H1 (cell line): ENCODE results near the gene DBF4. TPM values are rescaled to one million over a fixed set of nuclear protein-coding genes. Genes with fewer than 3 reads are reported as not detected.

Experiments used
- CTCF ChIA-PET: fragments of 300-600 bp; sonication (Branson Sonifier 250); formaldehyde crosslinking; loops from one replicate; lab custom pipeline; 2021; ENCODE audit not compliant: partially characterized antibody; lab: Charles Lee
- POLR2A ChIA-PET: fragments of 300-600 bp; sonication (Branson Sonifier 250); formaldehyde crosslinking; loops from one replicate; lab custom pipeline; 2021; ENCODE audit warnings: inconsistent platforms; ENCODE audit not compliant: partially characterized antibody; lab: Charles Lee
- DNase-seq, 2 experiments: peaks; one replicate each; pipeline versions ENCODE4 v3.0.0 to v3.0.0-alpha.2; 2010 to 2022; ENCODE audit warnings: low spot score in 2 of 2, low read depth in 1 of 2, mixed read lengths in 1 of 2
- FAIRE-seq: peaks from 2 replicates; lab custom pipeline; 2011; peaks lifted over from hg19 to GRCh38; lab: Jason Lieb, UNC
- H2AFZ ChIP-seq: 2 replicates; pipeline ENCODE4 v1.8.1; 2012; ENCODE audit warnings: low read length, inconsistent platforms
- H2AK5ac ChIP-seq: 2 replicates; pipeline ENCODE4 v1.6.1; 2013; ENCODE audit warnings: low read depth, low read length
- H2BK120ac ChIP-seq: replicated peaks from 2 replicates; pipeline ENCODE3; 2013; ENCODE audit warnings: low read depth, low read length, inconsistent platforms
- H2BK12ac ChIP-seq: 2 replicates; pipeline ENCODE4 v1.6.1; 2013; ENCODE audit warnings: low read depth, low read length
- H2BK15ac ChIP-seq: 2 replicates; pipeline ENCODE4 v1.6.1; 2013; ENCODE audit warnings: low read length
- H2BK20ac ChIP-seq: 2 replicates; pipeline ENCODE4 v1.6.1; 2013; ENCODE audit warnings: low read length
- H2BK5ac ChIP-seq: 2 replicates; pipeline ENCODE4 v1.6.1; 2013; ENCODE audit warnings: low read depth, low read length
- H3K14ac ChIP-seq: 2 replicates; pipeline ENCODE4 v1.6.1; 2013; ENCODE audit warnings: inconsistent platforms; ENCODE audit not compliant: insufficient read length
- H3K18ac ChIP-seq: 2 replicates; pipeline ENCODE4 v1.6.1; 2013; ENCODE audit warnings: low read length; ENCODE audit errors: extremely low read depth
- H3K23ac ChIP-seq: 2 replicates; pipeline ENCODE4 v1.6.1; 2013; ENCODE audit warnings: inconsistent platforms; ENCODE audit not compliant: insufficient read length
- H3K23me2 ChIP-seq: 2 replicates; pipeline ENCODE4 v1.6.1; 2013; ENCODE audit warnings: low read depth, low read length
- H3K27ac ChIP-seq: 2 replicates; pipeline ENCODE4 v1.6.1; 2011; ENCODE audit warnings: low read depth, low read length, inconsistent platforms
- H3K27me3 ChIP-seq, 4 experiments: replicated peaks in 1 of 4; 1 replicate in 1 of 4; 2 replicates in 3 of 4; pipeline versions ENCODE4 v1.6.1 to v1.8.1; 2011 to 2013; ENCODE audit warnings: low read length in 3 of 4, mild to moderate bottlenecking in 3 of 4, inconsistent platforms in 2 of 4, mixed read lengths in 2 of 4, moderate library complexity in 1 of 4; ENCODE audit not compliant: control insufficient read depth in 3 of 4, insufficient read depth in 3 of 4; ENCODE audit errors: extremely low read depth in 1 of 4
- H3K36me3 ChIP-seq, 4 experiments: 2 replicates each; pipeline versions ENCODE4 v1.6.1 to v1.8.1; 2011 to 2013; ENCODE audit warnings: mild to moderate bottlenecking in 4 of 4, low read length in 3 of 4, moderate library complexity in 2 of 4, control low read depth in 1 of 4, inconsistent platforms in 1 of 4; ENCODE audit not compliant: insufficient read depth in 4 of 4, control insufficient read depth in 2 of 4
- H3K4ac ChIP-seq: replicated peaks from 2 replicates; pipeline ENCODE3; 2013; ENCODE audit warnings: low read length, low read depth, mixed read lengths, inconsistent platforms; ENCODE audit not compliant: insufficient read length
- H3K4me1 ChIP-seq, 4 experiments: replicated peaks in 1 of 4; 1 replicate in 1 of 4; 2 replicates in 3 of 4; pipeline versions ENCODE4 v1.6.1 to v1.8.1; 2011 to 2013; ENCODE audit warnings: low read length in 3 of 4, inconsistent platforms in 2 of 4, mixed read lengths in 1 of 4; ENCODE audit not compliant: insufficient read depth in 4 of 4, control insufficient read depth in 3 of 4
- H3K4me2 ChIP-seq, 2 experiments: 2 replicates each; pipeline versions ENCODE4 v1.6.1 to v1.8.1; 2011 to 2013; ENCODE audit warnings: low read depth in 2 of 2, low read length in 2 of 2, control low read depth in 1 of 2, inconsistent platforms in 1 of 2, mild to moderate bottlenecking in 1 of 2; ENCODE audit not compliant: insufficient read depth in 1 of 2
- H3K4me3 ChIP-seq, 4 experiments: fragments of 200-600, 300-600 bp in 1 of 4; sonication (generic), shearing (Covaris generic), sonication (Bioruptor Twin) in 1 of 4; 2 replicates each; pipeline versions ENCODE4 v1.5.1 to v1.8.1; 2011 to 2016; ENCODE audit warnings: low read length in 4 of 4, low read depth in 3 of 4, control low read depth in 2 of 4, inconsistent platforms in 2 of 4, mild to moderate bottlenecking in 2 of 4, mixed read lengths in 1 of 4, moderate library complexity in 1 of 4; ENCODE audit not compliant: insufficient read depth in 2 of 4; ENCODE audit errors: extremely low read depth in 1 of 4
- H3K56ac ChIP-seq: replicated peaks from 2 replicates; pipeline ENCODE3; 2013; ENCODE audit warnings: low read depth, mild to moderate bottlenecking, mixed read lengths, low read length, inconsistent platforms; ENCODE audit not compliant: insufficient read length
- H3K79me1 ChIP-seq: 2 replicates; pipeline ENCODE4 v1.6.1; 2013; ENCODE audit warnings: low read depth, low read length, control low read depth
- H3K79me2 ChIP-seq, 2 experiments: 2 replicates each; pipeline versions ENCODE4 v1.6.1 to v1.8.1; 2012 to 2013; ENCODE audit warnings: low read length in 2 of 2, mild to moderate bottlenecking in 2 of 2, inconsistent platforms in 1 of 2; ENCODE audit not compliant: insufficient read depth in 2 of 2, control insufficient read depth in 1 of 2
- H3K9ac ChIP-seq, 4 experiments: replicated peaks in 1 of 4; 1 replicate in 1 of 4; 2 replicates in 3 of 4; pipeline versions ENCODE4 v1.6.1 to v1.8.1; 2011 to 2013; ENCODE audit warnings: low read depth in 3 of 4, low read length in 3 of 4, control low read depth in 2 of 4, mild to moderate bottlenecking in 2 of 4, moderate library complexity in 2 of 4, inconsistent platforms in 1 of 4; ENCODE audit errors: extremely low read depth in 1 of 4
- H3K9me3 ChIP-seq, 2 experiments: 2 replicates each; pipeline versions ENCODE4 v1.6.1 to v1.8.1; 2012 to 2013; ENCODE audit warnings: mild to moderate bottlenecking in 2 of 2, moderate library complexity in 2 of 2, control low read depth in 1 of 2, inconsistent platforms in 1 of 2, low read depth in 1 of 2, low read length in 1 of 2, mixed read lengths in 1 of 2; ENCODE audit not compliant: insufficient read depth in 2 of 2
- H4K20me1 ChIP-seq, 2 experiments: replicated peaks in 1 of 2; 2 replicates each; pipeline versions ENCODE3 to v1.8.1; 2011 to 2013; ENCODE audit warnings: inconsistent platforms in 2 of 2, low read length in 2 of 2, mild to moderate bottlenecking in 1 of 2; ENCODE audit not compliant: insufficient read depth in 2 of 2, control insufficient read depth in 1 of 2
- H4K5ac ChIP-seq: 2 replicates; pipeline ENCODE4 v1.6.1; 2013; ENCODE audit warnings: low read length, low read depth, mixed read lengths, inconsistent platforms; ENCODE audit not compliant: insufficient read length
- H4K8ac ChIP-seq: 2 replicates; pipeline ENCODE4 v1.8.0; 2013; ENCODE audit warnings: mild to moderate bottlenecking, moderate library complexity, low read length, inconsistent platforms; ENCODE audit not compliant: insufficient read depth; ENCODE audit errors: extremely low read depth
- H4K91ac ChIP-seq: replicated peaks from 2 replicates; pipeline ENCODE3; 2013; ENCODE audit warnings: low read length, mixed read lengths, inconsistent platforms; ENCODE audit not compliant: insufficient read length
- ASH2L ChIP-seq: fragments of 200-600, 300-600 bp; sonication (generic); IDR thresholded peaks from one replicate; pipeline ENCODE4 v1.7.1; 2017; ENCODE audit warnings: low read length
- BCL11A ChIP-seq, 2 experiments: IDR thresholded peaks; one replicate each; pipeline ENCODE4 v1.6.1; 2011; ENCODE audit warnings: low read depth in 2 of 2, low read length in 2 of 2, mild to moderate bottlenecking in 2 of 2
- CHD2 ChIP-seq: IDR thresholded peaks from 2 replicates; pipeline ENCODE4 v1.6.1; 2012; ENCODE audit warnings: low read length, improper control_type of control experiment
- HDAC2 ChIP-seq, 2 experiments: fragments of 300-600 bp in 1 of 2; sonication (generic) in 1 of 2; IDR thresholded peaks; 2 replicates each; pipeline ENCODE4 v1.6.1; 2011 to 2012; ENCODE audit warnings: low read depth in 2 of 2, low read length in 2 of 2, mild to moderate bottlenecking in 2 of 2, moderate library complexity in 2 of 2, borderline replicate concordance in 1 of 2, inconsistent platforms in 1 of 2
- POLR2AphosphoS5 ChIP-seq: IDR thresholded peaks from 2 replicates; pipeline ENCODE4 v1.6.1; 2011; ENCODE audit warnings: low read depth, low read length
- POU5F1 ChIP-seq: IDR thresholded peaks from 2 replicates; pipeline ENCODE4 v1.6.1; 2011; ENCODE audit warnings: low read depth, mild to moderate bottlenecking, low read length, moderate library complexity
- RAD21 ChIP-seq, 2 experiments: IDR thresholded peaks in 1 of 2; conservative IDR thresholded peaks in 1 of 2; 2 replicates each; pipeline ENCODE4 v1.6.1; 2011; ENCODE audit warnings: low read depth in 2 of 2, low read length in 2 of 2, improper control_type of control experiment in 1 of 2, inconsistent platforms in 1 of 2, mild to moderate bottlenecking in 1 of 2, moderate library complexity in 1 of 2
- RXRA ChIP-seq: IDR thresholded peaks from 2 replicates; pipeline ENCODE4 v1.6.1; 2011; ENCODE audit warnings: low read depth, mild to moderate bottlenecking, low read length, moderate library complexity; ENCODE audit not compliant: insufficient read depth
- SRF ChIP-seq: IDR thresholded peaks from 2 replicates; pipeline ENCODE4 v1.6.1; 2011; ENCODE audit warnings: mild to moderate bottlenecking, low read depth, low read length, moderate library complexity
- TAF7 ChIP-seq: optimal IDR thresholded peaks from 2 replicates; pipeline ENCODE3; 2011; ENCODE audit warnings: low read depth, mild to moderate bottlenecking, inconsistent platforms, low read length, moderate library complexity, borderline replicate concordance
- ZNF274 ChIP-seq: IDR thresholded peaks from 2 replicates; pipeline ENCODE4 v1.7.0; 2012; ENCODE audit warnings: low read length, borderline replicate concordance; ENCODE audit errors: extremely low read depth
- WGBS, 2 experiments: shearing (Covaris generic) in 1 of 2; methylation state at CpG; one replicate each; pipeline versions ENCODE4 v1.1.6 to v1.1.7; 2013 to 2015; ENCODE audit warnings: low lambda C conversion rate in 2 of 2, mixed read lengths in 2 of 2, inconsistent platforms in 1 of 2, low coverage in 1 of 2, missing lambda C conversion rate in 1 of 2; ENCODE audit not compliant: insufficient replicate concordance in 2 of 2, insufficient coverage in 1 of 2, insufficient read length in 1 of 2; ENCODE audit errors: extremely low coverage in 1 of 2, missing lambda C conversion rate in 1 of 2; 5-methylcytosine and 5-hydroxymethylcytosine counted together
- polyA plus RNA-seq, 7 experiments: library from polyadenylated mRNA; depleted of rRNA in 3 of 7; stranded (reverse) in 5 of 7; unstranded in 2 of 7; fragments of >200 nt in 5 of 7; fragments of 200-250 nt in 2 of 7; gene quantifications; 1 replicate in 5 of 7; 2 replicates in 1 of 7; 4 replicates in 1 of 7; pipeline versions ENCODE4 v1.2.1 to v1.2.3, GENCODE V29; 2011 to 2013; ENCODE audit warnings: missing spikeins in 2 of 7, mixed read lengths in 2 of 7
- total RNA-seq: library from RNA; stranded (reverse); fragmentation: NEBNext Ultra II Directional; extraction: Animal tissue kit (Norgen Biotek cat#: 25700); gene quantifications from 2 replicates; pipeline ENCODE4 v1.2.1, GENCODE V29; 2021
- TF ChIP-seq, protein P1 (sequence below): IDR thresholded peaks from 2 replicates; pipeline ENCODE4 v1.6.1; 2011; ENCODE audit warnings: low read length, improper control_type of control experiment

The DBF4 gene
- total and polyA plus RNA-seq, 2 of the 8 experiments (the other 6 are each of a cell fraction or from before 2014, with no cell fraction given), result 8.7 to 82.4 TPM

DNA sequence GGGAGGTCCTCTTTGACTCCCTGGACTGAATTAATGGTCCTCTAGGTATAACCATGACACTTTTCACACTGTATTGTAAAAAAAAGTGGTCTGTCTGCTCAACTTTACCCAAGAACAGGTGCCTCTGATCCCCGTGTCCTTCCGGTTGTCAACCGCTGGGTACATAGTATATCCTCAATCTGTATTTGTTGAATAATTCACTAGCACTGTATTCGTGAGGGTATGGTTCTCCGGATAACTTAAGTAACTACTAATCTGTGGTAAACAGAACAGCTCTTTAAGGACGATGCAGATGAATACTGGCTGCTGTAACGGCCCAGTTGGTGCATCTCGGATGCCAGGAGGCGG lies 57.3 kb downstream of the DBF4 start:
- H3K79me2 ChIP-seq, result no peaks in the 10 kb centered on the region
- H2BK20ac ChIP-seq, result no peak overlapping the region
- H3K9me3 ChIP-seq, result no peaks in the 10 kb centered on the region
- no peak for DNase-seq
- H2AFZ ChIP-seq, result peak overlapping the region; percentile 96
- H3K23me2 ChIP-seq, result peaks cover 12% of the 10 kb centered on the region
- peak overlapping the region; percentile 76 to 87 (median 80) for H3K4me3 ChIP-seq
- H3K27ac ChIP-seq, result no peak overlapping the region
- ChIA-PET CTCF (interaction anchor here (0.8 to 1.5 kb wide), 6 partner anchors 8 to 187 kb away, joined by 3 to 7 read pairs (median 4); no protein-coding TSS in a partner anchor), POLR2A (interaction anchor here (0.8 to 3.0 kb wide), 12 partner anchors 8 to 270 kb away, joined by 3 to 15 read pairs (median 4); no protein-coding TSS in a partner anchor)
- H3K9ac ChIP-seq, result peak overlapping the region in 2 of 4 experiments; percentile 2 to 35; a peak in 1 of 7 replicates
- H3K23ac ChIP-seq, result no peak overlapping the region
- H3K18ac ChIP-seq, result no peak overlapping the region; the same call in 1 of the 2 replicates
- H4K20me1 ChIP-seq, result no peaks in the 10 kb centered on the region
- H2BK120ac ChIP-seq, result no peak overlapping the region
- no peaks in the 10 kb centered on the region for H3K79me1 ChIP-seq
- no peak overlapping the region for H2BK15ac ChIP-seq
- H4K5ac ChIP-seq, result peak overlapping the region; percentile 9
- no peak overlapping the region for H3K14ac ChIP-seq
- no peak overlapping the region for H4K8ac ChIP-seq
- H2BK12ac ChIP-seq, result no peak overlapping the region
- H3K36me3 ChIP-seq, result peaks cover 0 to 6% (median 0%) of the 10 kb centered on the region in 4 experiments; a peak in 1 of 8 replicates
- no peak overlapping the region for H2BK5ac ChIP-seq
- no peak overlapping the region for H3K56ac ChIP-seq
- H3K4me2 ChIP-seq, result peak overlapping the region; percentile 86 to 94
- no peak overlapping the region for H2AK5ac ChIP-seq
- peaks cover 0 to 6% (median 3%) of the 10 kb centered on the region in 4 experiments; a peak in 4 of 7 replicates for H3K4me1 ChIP-seq
- no peak for FAIRE-seq
- H3K27me3 ChIP-seq, result peaks cover 0 to 3% (median 1%) of the 10 kb centered on the region in 4 experiments; a peak in 1 of 7 replicates
- 13% methylated on average over 9 of the region's 9 CpGs; no CpG with 5 or more reads in 1 of the 2 experiments for WGBS, 2 experiments
- no peak overlapping the region for H3K4ac ChIP-seq
- H4K91ac ChIP-seq, result no peak overlapping the region
- TF ChIP-seq BCL11A (IDR thresholded peaks at IDR 0.05; ENCODE audit: low read depth in 2 of 2, low read length in 2 of 2) (no peak), RAD21 (IDR thresholded peaks at IDR 0.05 in 1 of 2, conservative IDR thresholded peaks at IDR 0.05 in 1 of 2; ENCODE audit: low read depth in 2 of 2, low read length in 2 of 2) (no peak), ASH2L (no peak), CHD2 (no peak), ZNF274 (no peak), RXRA (no peak), TAF7 (no peak), POLR2AphosphoS5 (no peak), SRF (no peak), HDAC2 (IDR thresholded peaks at IDR 0.05; ENCODE audit: borderline replicate concordance in 1 of 2, low read depth in 2 of 2, low read length in 2 of 2) (no peak), POU5F1 (no peak)
- TF ChIP-seq, protein P1, sequence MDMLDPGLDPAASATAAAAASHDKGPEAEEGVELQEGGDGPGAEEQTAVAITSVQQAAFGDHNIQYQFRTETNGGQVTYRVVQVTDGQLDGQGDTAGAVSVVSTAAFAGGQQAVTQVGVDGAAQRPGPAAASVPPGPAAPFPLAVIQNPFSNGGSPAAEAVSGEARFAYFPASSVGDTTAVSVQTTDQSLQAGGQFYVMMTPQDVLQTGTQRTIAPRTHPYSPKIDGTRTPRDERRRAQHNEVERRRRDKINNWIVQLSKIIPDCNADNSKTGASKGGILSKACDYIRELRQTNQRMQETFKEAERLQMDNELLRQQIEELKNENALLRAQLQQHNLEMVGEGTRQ, result no peak
